DOHH2 (cell line): ENCODE measurements around the gene ST6GALNAC6.

Experiments
- CTCF ChIP-seq: fragments of 200-600 bp; sonication (generic); IDR thresholded peaks from one replicate; pipeline ENCODE4 v1.5.1; 2014; ENCODE audit warnings: antibody characterized with exemption, mild to moderate bottlenecking, low read depth, low read length; ENCODE audit not compliant: poor library complexity, severe bottlenecking
- EZH2phosphoT487 ChIP-seq: fragments of 200-600 bp; sonication (generic); IDR thresholded peaks from 2 replicates; pipeline ENCODE4 v1.6.1; 2017; ENCODE audit warnings: borderline replicate concordance, mild to moderate bottlenecking, antibody characterized with exemption, low read length, moderate library complexity, mixed read lengths

GRCh38 chr9:127869310-127870152, 29.9 kb downstream of the ST6GALNAC6 start:
- TF ChIP-seq EZH2phosphoT487: no peak
- TF ChIP-seq CTCF: peak; percentile 95
